Esophagus muscularis mucosa (tissue), 4 donors: ENCODE results near the gene MYO1A. TPM values are rescaled to one million over a fixed set of nuclear protein-coding genes. Genes with fewer than 3 reads are reported as not detected.

Experiments used
- DNase-seq: peaks from one replicate; pipeline ENCODE4 v3.0.0-alpha.2; 2017; ENCODE audit errors: extremely low spot score
- H3K27ac ChIP-seq, 4 donors: fragments of 200-600 bp; sonication (generic); replicated peaks in 1 of 4; 1 replicate in 3 of 4; 2 replicates in 1 of 4; pipeline ENCODE4 v1.5.1; 2016 to 2019; ENCODE audit warnings: mild to moderate bottlenecking in 1 of 4
- H3K27me3 ChIP-seq, 4 donors: fragments of 200-600 bp; sonication (generic); one replicate each; pipeline versions ENCODE4 v1.5.1 to v1.6.0; 2016 to 2019
- H3K36me3 ChIP-seq, 4 donors: fragments of 200-600 bp; sonication (generic); one replicate each; pipeline ENCODE4 v1.5.1; 2016 to 2019
- H3K4me1 ChIP-seq, 4 donors: fragments of 200-600 bp; sonication (generic); one replicate each; pipeline ENCODE4 v1.5.1; 2016 to 2019
- H3K4me3 ChIP-seq, 4 donors: fragments of 200-600 bp; sonication (generic); 1 replicate in 2 of 4; 2 replicates in 2 of 4; pipeline ENCODE4 v1.5.1; 2016 to 2019; ENCODE audit warnings: mild to moderate bottlenecking in 4 of 4, moderate library complexity in 1 of 4
- H3K9me3 ChIP-seq, 4 donors: fragments of 200-600 bp; sonication (generic); 1 replicate in 3 of 4; 2 replicates in 1 of 4; pipeline ENCODE4 v1.5.1; 2016 to 2019
- EP300 ChIP-seq: sonication (generic); formaldehyde crosslinking; IDR thresholded peaks from one replicate; pipeline ENCODE4 v1.6.1; 2017; ENCODE audit warnings: antibody characterized with exemption
- POLR2A ChIP-seq: fragments of 450-650 bp; IDR thresholded peaks from one replicate; pipeline ENCODE4 v1.6.1; 2017; ENCODE audit warnings: antibody characterized with exemption, moderate library complexity, mild to moderate bottlenecking, low read depth
- POLR2AphosphoS5 ChIP-seq, 2 donors: sonication (generic); formaldehyde crosslinking; IDR thresholded peaks; one replicate each; pipeline ENCODE4 v1.6.1; 2017; ENCODE audit warnings: antibody characterized with exemption in 2 of 2
- WGBS: methylation state at CpG from one replicate; pipeline ENCODE4 v1.1.5; 2018; 5-methylcytosine and 5-hydroxymethylcytosine counted together
- intact Hi-C: fragments of 100-400 bp; cut with DNase I; formaldehyde crosslinking; loops from one replicate; pipeline ENCODE4 v1.15.1; 2023
- total RNA-seq, 4 donors: library from RNA; depleted of rRNA; stranded (reverse); fragments of >200 nt; gene quantifications; one replicate each; pipeline versions ENCODE4 v1.1.0 to v1.2.1, GENCODE V29; 2016
- TF ChIP-seq, protein P1 (sequence below), 3 experiments: fragments of 200-600 bp in 2 of 3; fragments of 450-650 bp in 1 of 3; sonication (generic) in 2 of 3; IDR thresholded peaks; one replicate each; pipeline ENCODE4 v1.5.1; 2017 to 2019; ENCODE audit warnings: antibody characterized with exemption in 3 of 3, mild to moderate bottlenecking in 2 of 3, moderate library complexity in 1 of 3

The MYO1A gene
- total RNA-seq, 4 donors from 2014 or later, result 0.06 to 1.1 (median 0.83) TPM

- Histone ChIP-seq H3K4me1 (peaks cover 10 to 34% (median 26%) of the 10 kb centered on the region in 4 donors), H3K36me3 (peaks cover 15 to 16% (median 15%) of the 10 kb centered on the region in 4 donors), H3K9me3 (no peaks in the 10 kb centered on the region), H3K27me3 (no peaks in the 10 kb centered on the region), H3K4me3 (no peak overlapping the region), H3K27ac (no peak overlapping the region)
- no peak for DNase-seq
- intact Hi-C loops, result loop anchor here (5.0 kb wide), 2 partner anchors 49 to 104 kb away; partner anchors contain the start of gene STAT6
- TF ChIP-seq, protein P1, sequence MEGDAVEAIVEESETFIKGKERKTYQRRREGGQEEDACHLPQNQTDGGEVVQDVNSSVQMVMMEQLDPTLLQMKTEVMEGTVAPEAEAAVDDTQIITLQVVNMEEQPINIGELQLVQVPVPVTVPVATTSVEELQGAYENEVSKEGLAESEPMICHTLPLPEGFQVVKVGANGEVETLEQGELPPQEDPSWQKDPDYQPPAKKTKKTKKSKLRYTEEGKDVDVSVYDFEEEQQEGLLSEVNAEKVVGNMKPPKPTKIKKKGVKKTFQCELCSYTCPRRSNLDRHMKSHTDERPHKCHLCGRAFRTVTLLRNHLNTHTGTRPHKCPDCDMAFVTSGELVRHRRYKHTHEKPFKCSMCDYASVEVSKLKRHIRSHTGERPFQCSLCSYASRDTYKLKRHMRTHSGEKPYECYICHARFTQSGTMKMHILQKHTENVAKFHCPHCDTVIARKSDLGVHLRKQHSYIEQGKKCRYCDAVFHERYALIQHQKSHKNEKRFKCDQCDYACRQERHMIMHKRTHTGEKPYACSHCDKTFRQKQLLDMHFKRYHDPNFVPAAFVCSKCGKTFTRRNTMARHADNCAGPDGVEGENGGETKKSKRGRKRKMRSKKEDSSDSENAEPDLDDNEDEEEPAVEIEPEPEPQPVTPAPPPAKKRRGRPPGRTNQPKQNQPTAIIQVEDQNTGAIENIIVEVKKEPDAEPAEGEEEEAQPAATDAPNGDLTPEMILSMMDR (IDR thresholded peaks at IDR 0.05), result peak in 2 of 3 experiments; percentile 48 to 57
- TF ChIP-seq POLR2AphosphoS5 (IDR thresholded peaks at IDR 0.05), result no peak
Measured at GRCh38 chr12:57008178-57008577, 41.8 kb downstream of the MYO1A start.

- Histone ChIP-seq H3K9me3 (no peaks in the 10 kb centered on the region), H3K4me3 (peak overlapping the region; percentile 95 to 98 (median 96)), H3K27me3 (no peaks in the 10 kb centered on the region), H3K4me1 (peaks cover 12 to 38% (median 31%) of the 10 kb centered on the region in 4 donors), H3K36me3 (peaks cover 26 to 28% (median 28%) of the 10 kb centered on the region in 4 donors), H3K27ac (peak overlapping the region; percentile 59 to 91 (median 77))
- TF ChIP-seq, protein P1 (IDR thresholded peaks at IDR 0.05), result no peak
- TF ChIP-seq POLR2A (no peak), EP300 (no peak), POLR2AphosphoS5 (IDR thresholded peaks at IDR 0.05) (no peak)
- WGBS, result 64% methylated on average over 9 of the region's 10 CpGs
- intact Hi-C loops, result loop anchor here (5.0 kb wide), 2 partner anchors 50 to 105 kb away; partner anchors contain the start of gene STAT6
- no peak for DNase-seq
Measured at GRCh38 chr12:57006809-57007475, 43.0 kb downstream of the MYO1A start.

GRCh38 chr12:57005980-57006808 is 43.7 kb downstream of the MYO1A start, which contains the start of gene ZBTB39:
ZBTB39 (minus strand) TSS chr12:57006546; CDS start chr12:57004917, 1,629 bp downstream.
- WGBS, result 0% methylated on average over 9 of the region's 94 CpGs
- Histone ChIP-seq H3K36me3 (peaks cover 29 to 36% (median 33%) of the 10 kb centered on the region in 4 donors), H3K9me3 (no peaks in the 10 kb centered on the region), H3K4me3 (peak within 1 kb of the TSS; percentile 95 to 98 (median 96)), H3K27ac (peak within 1 kb of the TSS; percentile 89 to 91 (median 89)), H3K4me1 (peaks cover 16 to 45% (median 39%) of the 10 kb centered on the region in 4 donors), H3K27me3 (no peaks in the 10 kb centered on the region)
- TF ChIP-seq POLR2AphosphoS5 (IDR thresholded peaks at IDR 0.05), result peak in 1 of 2 donors; percentile 18
- TF ChIP-seq, protein P1 (IDR thresholded peaks at IDR 0.05), result peak; percentile 54 to 61 (median 57)
- no peak for TF ChIP-seq POLR2A
- DNase-seq, result no peak
- intact Hi-C loops, result loop anchor here (5.0 kb wide), 2 partner anchors 51 to 106 kb away; partner anchors contain the start of gene STAT6

- peaks cover 16 to 47% (median 43%) of the 10 kb centered on the region in 4 donors for H3K4me1 ChIP-seq
- H3K9me3 ChIP-seq, result no peaks in the 10 kb centered on the region
- peak overlapping the region in 1 of 4 donors; percentile 97 for H3K4me3 ChIP-seq
- H3K27ac ChIP-seq, result no peak overlapping the region
- H3K27me3 ChIP-seq, result no peaks in the 10 kb centered on the region
- DNase-seq, result no peak
- WGBS, result 33% methylated on average over 1 of the region's 6 CpGs
- no peak for TF ChIP-seq EP300
- TF ChIP-seq POLR2AphosphoS5 (IDR thresholded peaks at IDR 0.05), result no peak
- no peak for TF ChIP-seq POLR2A
- TF ChIP-seq, protein P1 (IDR thresholded peaks at IDR 0.05), result no peak
- H3K36me3 ChIP-seq, result peaks cover 29 to 51% (median 46%) of the 10 kb centered on the region in 4 donors
- intact Hi-C loops, result loop anchor here (5.0 kb wide), 3 partner anchors 53 to 252 kb away; partner anchors contain the start of genes PRIM1 and STAT6
Measured at GRCh38 chr12:57004651-57005050, 45.3 kb downstream of the MYO1A start.
